Activated T-cell treated with anti-CD3 and anti-CD28 coated beads for 24 hours (primary cell): Measurements from ENCODE around the gene SERPINC1.
"Not testable (repeated sequence)": the region's sequence is repeated elsewhere in the genome, so short reads cannot be mapped to it uniquely, and the experiment has no call there.

ENCODE experiments used
- DNase-seq: peaks from one replicate; pipeline ENCODE4 v3.0.0-alpha.2; 2020; ENCODE audit warnings: low read depth

SERPINC1 gene

DNA sequence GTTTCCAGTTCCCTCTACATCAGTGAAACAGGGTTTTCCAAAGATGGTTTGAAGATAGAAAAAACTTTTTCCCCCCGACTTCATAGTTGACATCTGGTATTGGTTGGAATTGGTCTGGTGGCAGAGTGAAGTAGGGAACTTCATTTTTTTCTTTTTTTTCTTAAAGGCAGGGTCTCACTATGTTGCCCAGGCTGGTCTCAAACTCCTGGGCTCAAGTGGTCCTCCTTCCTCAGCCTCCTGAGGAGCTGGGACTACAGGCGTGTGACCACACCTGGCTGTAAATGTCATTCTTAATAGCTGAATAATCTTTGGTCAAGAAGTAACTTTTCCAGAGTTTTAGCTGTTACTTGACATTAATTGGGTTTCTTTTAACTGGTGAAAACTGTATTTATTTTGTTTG lies 27.2 kb downstream of the SERPINC1 start:
- no peak for DNase-seq

DNA sequence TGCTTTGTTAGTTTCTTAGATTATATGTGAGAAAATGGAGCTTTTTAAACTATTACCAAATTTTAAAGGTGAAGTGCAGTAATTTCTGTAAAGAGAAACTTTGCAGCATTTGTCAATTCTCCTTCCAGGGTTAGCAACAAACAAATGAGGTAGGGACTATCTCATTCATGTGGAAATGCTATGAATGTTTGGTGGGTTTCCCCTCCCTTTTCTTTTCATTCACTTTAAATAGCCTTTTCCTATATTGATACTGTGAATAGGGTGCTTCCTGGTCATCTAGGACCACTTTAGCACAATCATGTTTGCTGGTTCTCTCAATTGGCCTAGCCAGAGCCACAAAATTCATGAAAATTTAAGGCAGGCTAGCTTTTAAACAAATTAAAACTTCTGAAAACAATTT lies 28.4 kb downstream of the SERPINC1 start:
- no peak for DNase-seq

GRCh38 chr1:173887627-173888026 lies 29.5 kb downstream of the SERPINC1 start:
- DNase-seq, result no peak

GRCh38 chr1:173886746-173887611 lies 30.1 kb downstream of the SERPINC1 start:
- no peak for DNase-seq

DNA sequence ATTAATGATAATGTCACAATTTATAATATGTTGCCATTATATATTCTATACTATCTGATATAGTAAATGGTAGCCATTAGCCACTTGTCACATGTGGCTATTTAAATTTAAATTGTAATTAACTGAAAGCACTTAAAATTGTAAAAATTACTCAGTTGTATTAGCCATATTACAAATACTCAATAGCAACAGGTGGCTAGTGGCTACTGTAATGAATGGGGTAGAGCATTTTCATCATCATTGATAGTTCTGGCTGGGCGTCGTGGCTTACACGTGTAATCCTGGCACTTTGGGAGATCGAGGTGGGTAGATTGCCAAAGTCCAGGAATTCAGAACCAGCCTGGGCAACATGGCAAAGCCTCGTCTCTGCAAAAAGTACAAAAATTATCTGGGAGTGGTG lies 32.4 kb downstream of the SERPINC1 start:
- DNase-seq, result no peak

DNA sequence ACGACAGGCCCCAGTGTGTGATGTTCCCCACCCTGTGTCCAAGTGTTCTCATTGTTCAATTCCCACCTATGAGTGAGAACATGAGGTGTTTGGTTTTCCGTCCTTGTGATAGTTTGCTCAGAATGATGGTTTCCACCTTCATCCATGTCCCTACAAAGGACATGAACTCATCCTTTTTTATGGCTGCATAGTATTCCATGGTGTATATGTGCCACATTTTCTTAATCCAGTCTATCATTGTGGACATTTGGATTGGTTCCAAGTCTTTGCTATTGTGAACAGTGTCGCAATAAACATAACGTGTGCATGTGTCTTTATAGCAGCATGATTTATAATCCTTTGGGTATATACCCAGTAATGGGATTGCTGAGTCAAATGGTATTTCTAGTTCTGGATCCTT lies 36.0 kb downstream of the SERPINC1 start:
- DNase-seq, result not testable (repeated sequence)

- DNase-seq, result no peak
These were observed 38.9 kb downstream of the SERPINC1 start for GRCh38 chr1:173878251-173878650.

DNA sequence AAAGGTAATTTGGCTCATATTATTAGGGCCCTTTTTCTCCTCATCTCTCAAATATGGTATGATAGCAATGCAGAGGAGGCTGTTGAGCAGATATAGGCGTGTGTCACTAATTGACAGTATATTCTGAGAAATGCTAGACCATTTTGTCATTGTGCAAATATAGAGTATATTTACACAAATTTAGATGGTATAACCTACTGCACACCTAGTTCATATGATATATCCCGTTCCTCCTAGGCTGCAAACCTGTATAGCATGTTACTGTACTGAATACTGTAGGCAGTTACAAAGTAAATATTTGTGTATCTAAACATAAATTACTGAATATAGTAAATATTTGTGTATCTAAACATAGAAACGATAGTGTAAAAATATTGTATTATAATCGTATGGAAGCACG lies 40.4 kb downstream of the SERPINC1 start:
- DNase-seq, result no peak

- DNase-seq, result no peak
These were observed 45.6 kb downstream of the SERPINC1 start for GRCh38 chr1:173871500-173871899.

- DNase-seq, result no peak
These were observed 46.0 kb downstream of the SERPINC1 start for GRCh38 chr1:173871091-173871490.

GRCh38 chr1:173870252-173871075 lies 46.7 kb downstream of the SERPINC1 start:
- no peak for DNase-seq

- DNase-seq, result no peak
These were observed 48.1 kb downstream of the SERPINC1 start for GRCh38 chr1:173869021-173869359.

DNA sequence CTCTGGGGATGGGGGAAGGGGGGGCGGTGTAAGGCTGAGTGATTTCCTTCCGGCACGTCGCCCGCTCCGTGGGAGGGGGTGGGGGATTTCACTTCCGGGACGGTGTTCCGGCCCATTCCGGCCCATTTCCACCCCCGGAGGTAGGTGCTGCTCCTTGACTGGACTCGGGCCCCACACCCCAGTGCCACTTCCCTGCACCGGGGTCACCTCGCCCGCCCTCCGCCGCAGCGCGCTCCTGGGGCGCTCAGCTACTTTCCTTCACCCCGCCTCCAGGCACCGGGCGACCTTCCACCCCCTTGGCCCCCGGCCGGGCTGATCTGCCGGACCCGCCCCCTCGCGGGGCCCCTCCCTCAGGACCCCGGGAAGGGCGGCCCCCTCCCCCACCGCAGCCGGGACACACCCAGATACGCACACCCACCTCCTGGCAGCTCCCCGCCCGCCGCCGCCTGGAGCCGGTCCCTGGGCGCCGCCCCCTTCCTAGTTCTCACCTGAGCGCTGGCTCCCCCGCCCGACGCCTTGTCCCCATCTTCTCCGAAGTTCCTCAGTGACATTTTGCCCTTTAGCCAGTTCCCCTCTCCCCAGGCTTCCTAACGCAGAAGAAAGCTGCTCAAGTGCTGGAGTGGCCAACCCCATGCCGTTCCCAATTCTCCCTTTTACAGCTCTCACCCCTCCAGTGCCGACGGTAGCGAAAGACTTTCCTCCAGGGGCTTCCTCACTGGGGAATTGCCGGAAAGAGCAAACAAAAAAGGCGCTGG lies 48.7 kb downstream of the SERPINC1 start, which contains the start of gene ZBTB37:
TSS of gene ZBTB37 (plus strand) at position 115 of the 755 bp plus-strand sequence. CDS start 1,846 bp downstream, outside the sequence.
- peak; percentile 90 for DNase-seq

GRCh38 chr1:173867753-173868265 lies 49.3 kb downstream of the SERPINC1 start, which contains the start of gene GAS5:
Gene GAS5 (minus strand): TSS chr1:173867989.
- DNase-seq, result peak; percentile 100

DNA sequence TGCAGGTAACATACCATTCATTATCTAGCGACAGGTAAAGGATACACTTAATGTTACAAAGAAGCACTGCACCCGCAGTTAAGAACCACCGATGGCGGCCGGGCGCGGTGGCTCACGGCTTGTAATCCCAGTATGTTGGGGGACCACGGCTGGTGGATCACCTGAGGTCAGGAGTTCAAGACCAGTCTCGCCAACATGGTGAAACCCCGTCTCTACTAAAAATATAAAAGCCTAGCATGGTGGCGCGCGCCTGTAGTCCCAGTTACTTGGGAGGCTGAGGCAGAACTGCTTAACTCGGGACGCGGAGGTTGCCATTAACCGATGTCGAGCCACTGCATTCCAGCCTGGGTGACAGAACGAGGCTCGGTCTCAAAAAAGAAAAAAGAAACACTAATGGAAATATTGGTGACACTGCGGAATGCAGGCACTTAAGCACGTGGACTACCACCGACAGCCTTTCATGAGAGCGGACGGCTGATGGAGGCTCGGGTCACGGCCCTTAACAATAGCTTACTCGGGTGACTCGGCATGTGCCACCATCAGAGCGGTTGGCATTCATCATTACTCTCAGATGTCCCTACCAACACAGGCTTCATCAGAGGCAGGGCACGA lies 49.9 kb downstream of the SERPINC1 start:
- peak; percentile 26 for DNase-seq

GRCh38 chr1:173866413-173867115 lies 50.6 kb downstream of the SERPINC1 start:
- DNase-seq, result no peak

DNA sequence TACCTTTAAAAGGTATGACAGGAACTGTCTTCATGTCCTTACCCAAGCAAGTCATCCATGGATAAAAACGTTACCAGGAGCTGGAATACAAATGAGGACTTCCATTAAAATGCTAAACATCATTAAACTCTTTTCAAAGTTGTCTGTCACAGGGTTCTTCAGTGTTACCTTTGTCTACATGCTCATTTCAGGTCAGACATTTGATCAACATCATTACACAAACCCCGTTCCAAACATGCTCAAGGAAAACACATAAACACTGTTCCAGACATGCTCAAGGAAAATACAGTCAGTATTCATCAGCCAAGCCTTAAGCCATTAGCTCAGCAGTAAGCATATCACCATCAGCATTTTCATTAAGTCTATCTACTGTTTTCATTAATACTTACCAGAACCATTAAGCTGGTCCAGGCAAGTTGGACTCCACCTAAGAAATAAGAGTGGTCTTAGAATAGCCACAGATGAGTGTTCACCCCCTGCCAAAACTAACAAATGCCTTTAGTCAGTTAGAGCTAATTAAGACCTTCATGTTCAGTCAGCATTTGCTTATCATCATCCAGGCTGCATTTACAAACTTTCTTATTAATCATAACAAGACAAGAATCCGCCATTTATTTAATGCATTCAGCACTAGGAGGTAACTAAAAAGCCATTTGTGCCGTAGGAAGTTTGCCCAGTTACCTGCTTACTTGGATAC lies 51.5 kb downstream of the SERPINC1 start:
- DNase-seq, result no peak

GRCh38 chr1:173864179-173864867 lies 52.8 kb downstream of the SERPINC1 start:
- no peak for DNase-seq
